DOHH2 (cell line): ENCODE measurements around the gene CPT1B.
A peak's percentile ranks its signal among the peaks of the same experiment; 100 is the strongest.

Source experiments
- H3F3A ChIP-seq: fragments of 200-600 bp; sonication (generic), shearing (Covaris generic); 2 replicates; pipeline ENCODE4 v1.6.0; 2016; ENCODE audit warnings: antibody characterized with exemption, mild to moderate bottlenecking; ENCODE audit not compliant: control insufficient read depth, insufficient read depth
- H3K27ac ChIP-seq: fragments of 200-600 bp; sonication (generic); 2 replicates; pipeline ENCODE4 v1.5.1; 2014; ENCODE audit warnings: low read depth, mild to moderate bottlenecking, low read length, moderate library complexity
- H3K27me3 ChIP-seq: fragments of 200-600 bp; sonication (generic); 2 replicates; pipeline ENCODE4 v1.6.1; 2014; ENCODE audit warnings: mild to moderate bottlenecking, low read length, mixed read lengths; ENCODE audit not compliant: control insufficient read depth
- H3K36me3 ChIP-seq: fragments of 200-600 bp; sonication (generic); 2 replicates; pipeline ENCODE4 v1.6.1; 2014; ENCODE audit warnings: mild to moderate bottlenecking, low read length, moderate library complexity, mixed read lengths; ENCODE audit not compliant: control insufficient read depth
- H3K4me1 ChIP-seq: fragments of 200-600 bp; sonication (generic); 2 replicates; pipeline ENCODE4 v1.6.1; 2014; ENCODE audit warnings: mild to moderate bottlenecking, low read length, mixed read lengths; ENCODE audit not compliant: control insufficient read depth
- H3K4me2 ChIP-seq: fragments of 200-600 bp; sonication (generic); 2 replicates; pipeline ENCODE4 v1.6.0; 2014; ENCODE audit warnings: mild to moderate bottlenecking, low read length, moderate library complexity
- H3K4me3 ChIP-seq: fragments of 200-600 bp; sonication (generic); 2 replicates; pipeline ENCODE4 v1.5.1; 2014; ENCODE audit warnings: mild to moderate bottlenecking, low read length, mixed read lengths
- H3K79me2 ChIP-seq: fragments of 200-600 bp; sonication (generic); 2 replicates; pipeline ENCODE4 v1.6.1; 2014; ENCODE audit warnings: mild to moderate bottlenecking, low read length, mixed read lengths; ENCODE audit not compliant: control insufficient read depth
- H3K9me2 ChIP-seq: fragments of 200-600 bp; sonication (generic); replicated peaks from 2 replicates; pipeline ENCODE4 v1.6.1; 2014; ENCODE audit warnings: mild to moderate bottlenecking, low read length, mixed read lengths; ENCODE audit not compliant: control insufficient read depth
- H3K9me3 ChIP-seq: fragments of 200-600 bp; sonication (generic); 2 replicates; pipeline ENCODE4 v1.6.1; 2014; ENCODE audit warnings: antibody characterized with exemption, low read length, mixed read lengths; ENCODE audit not compliant: control insufficient read depth, insufficient read depth
- H4K20me1 ChIP-seq: fragments of 200-600 bp; sonication (generic); 2 replicates; pipeline ENCODE4 v1.6.0; 2014; ENCODE audit warnings: low read depth, mild to moderate bottlenecking, antibody characterized with exemption, low read length, moderate library complexity; ENCODE audit not compliant: control insufficient read depth, insufficient read depth
- EZH2phosphoT487 ChIP-seq: fragments of 200-600 bp; sonication (generic); IDR thresholded peaks from 2 replicates; pipeline ENCODE4 v1.6.1; 2017; ENCODE audit warnings: borderline replicate concordance, mild to moderate bottlenecking, antibody characterized with exemption, low read length, moderate library complexity, mixed read lengths
- TF ChIP-seq, protein P1 (sequence below): fragments of 200-600 bp; sonication (generic); IDR thresholded peaks from one replicate; pipeline ENCODE4 v1.5.1; 2014; ENCODE audit warnings: antibody characterized with exemption, mild to moderate bottlenecking, low read depth, low read length; ENCODE audit not compliant: poor library complexity, severe bottlenecking

Gene CPT1B

DNA sequence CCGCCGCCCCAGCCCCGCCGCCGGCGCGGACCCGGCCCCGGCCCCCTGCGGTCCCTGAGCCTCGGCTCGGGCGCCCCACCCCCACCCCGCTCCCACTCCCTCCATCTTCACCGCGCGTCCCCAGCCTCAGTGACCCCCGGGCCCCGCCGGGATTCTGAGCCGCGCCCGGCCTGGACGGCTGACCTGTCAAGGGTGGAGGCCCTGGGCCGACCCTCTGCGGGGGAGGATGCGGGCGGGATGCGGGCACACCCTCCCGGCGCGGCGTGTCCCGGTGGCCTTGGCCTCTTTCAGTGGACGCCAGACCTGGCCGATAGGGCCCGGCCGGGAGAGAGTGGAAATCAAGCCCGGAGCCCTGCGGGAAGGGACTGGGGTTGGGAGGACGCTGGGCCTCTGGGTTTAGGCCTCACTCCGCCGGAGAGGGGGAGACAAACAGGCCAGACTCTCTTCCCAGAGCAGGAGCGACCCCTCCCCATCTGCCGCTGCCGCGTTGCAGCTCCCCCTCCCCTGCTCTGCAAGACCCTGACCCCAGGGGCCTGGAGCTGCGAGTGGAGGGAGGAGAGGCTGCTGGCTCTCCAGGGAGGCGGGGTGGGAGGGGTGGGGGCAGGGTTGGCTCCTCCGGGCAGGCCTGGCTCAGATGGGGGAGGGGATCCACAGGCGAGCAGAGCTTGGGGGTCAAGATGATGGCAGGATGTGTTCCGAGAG lies 22.9 kb upstream of the CPT1B start:
- Histone ChIP-seq H3K9me3 (no peaks in the 10 kb centered on the region), H3F3A (0 out of 2 replicates have a peak, but pooled peaks cover 6% of the 10 kb centered on the region), H3K79me2 (no peaks in the 10 kb centered on the region), H3K4me2 (peak overlapping the region; percentile 17; the same call in 1 of the 2 replicates), H3K27me3 (peaks cover 27% of the 10 kb centered on the region), H3K36me3 (no peaks in the 10 kb centered on the region), H4K20me1 (no peaks in the 10 kb centered on the region), H3K4me1 (peaks cover 7% of the 10 kb centered on the region), H3K4me3 (no peak overlapping the region), H3K9me2 (no peaks in the 10 kb centered on the region), H3K27ac (no peak overlapping the region)
- TF ChIP-seq EZH2phosphoT487, result no peak
- TF ChIP-seq, protein P1, sequence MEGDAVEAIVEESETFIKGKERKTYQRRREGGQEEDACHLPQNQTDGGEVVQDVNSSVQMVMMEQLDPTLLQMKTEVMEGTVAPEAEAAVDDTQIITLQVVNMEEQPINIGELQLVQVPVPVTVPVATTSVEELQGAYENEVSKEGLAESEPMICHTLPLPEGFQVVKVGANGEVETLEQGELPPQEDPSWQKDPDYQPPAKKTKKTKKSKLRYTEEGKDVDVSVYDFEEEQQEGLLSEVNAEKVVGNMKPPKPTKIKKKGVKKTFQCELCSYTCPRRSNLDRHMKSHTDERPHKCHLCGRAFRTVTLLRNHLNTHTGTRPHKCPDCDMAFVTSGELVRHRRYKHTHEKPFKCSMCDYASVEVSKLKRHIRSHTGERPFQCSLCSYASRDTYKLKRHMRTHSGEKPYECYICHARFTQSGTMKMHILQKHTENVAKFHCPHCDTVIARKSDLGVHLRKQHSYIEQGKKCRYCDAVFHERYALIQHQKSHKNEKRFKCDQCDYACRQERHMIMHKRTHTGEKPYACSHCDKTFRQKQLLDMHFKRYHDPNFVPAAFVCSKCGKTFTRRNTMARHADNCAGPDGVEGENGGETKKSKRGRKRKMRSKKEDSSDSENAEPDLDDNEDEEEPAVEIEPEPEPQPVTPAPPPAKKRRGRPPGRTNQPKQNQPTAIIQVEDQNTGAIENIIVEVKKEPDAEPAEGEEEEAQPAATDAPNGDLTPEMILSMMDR, result no peak

DNA sequence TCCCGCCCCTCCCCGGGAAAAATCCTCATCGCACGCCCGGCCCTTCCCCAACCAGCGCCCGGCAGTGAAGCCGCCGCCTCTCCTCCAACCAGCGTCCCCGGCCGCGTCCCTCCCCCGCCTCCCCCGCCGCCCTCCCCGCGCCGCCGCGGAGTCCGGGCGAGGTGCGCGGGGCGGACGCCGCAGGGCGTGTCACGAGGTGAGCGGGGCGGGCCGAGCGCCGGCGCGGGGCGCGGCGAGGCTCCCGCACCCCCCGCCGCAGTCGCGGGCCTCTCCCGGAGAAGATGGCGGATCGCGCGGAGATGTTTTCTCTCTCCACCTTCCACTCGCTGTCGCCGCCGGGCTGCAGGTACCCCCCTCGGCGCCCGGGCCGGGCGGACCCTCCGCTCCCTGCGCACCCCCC lies 22.3 kb upstream of the CPT1B start, which contains the start of gene MAPK8IP2:
MAPK8IP2 (plus strand) TSS at position 256 of the 400 bp plus-strand sequence; CDS start at position 282, 26 bp downstream.
- peak within 1 kb of the TSS; percentile 17; the same call in 1 of the 2 replicates for H3K4me2 ChIP-seq
- H3K9me3 ChIP-seq, result no peaks in the 10 kb centered on the region
- H3K36me3 ChIP-seq, result no peaks in the 10 kb centered on the region
- H4K20me1 ChIP-seq, result no peaks in the 10 kb centered on the region
- no peak for TF ChIP-seq EZH2phosphoT487
- TF ChIP-seq, protein P1, result no peak
- peaks cover 27% of the 10 kb centered on the region for H3K27me3 ChIP-seq
- H3F3A ChIP-seq, result 0 out of 2 replicates have a peak, but pooled peaks cover 6% of the 10 kb centered on the region
- H3K9me2 ChIP-seq, result no peaks in the 10 kb centered on the region
- no peaks in the 10 kb centered on the region for H3K79me2 ChIP-seq
- H3K4me3 ChIP-seq, result no peak within 1 kb of the TSS; the same call in 1 of the 2 replicates
- H3K4me1 ChIP-seq, result peaks cover 3% of the 10 kb centered on the region
- H3K27ac ChIP-seq, result no peak within 1 kb of the TSS

DNA sequence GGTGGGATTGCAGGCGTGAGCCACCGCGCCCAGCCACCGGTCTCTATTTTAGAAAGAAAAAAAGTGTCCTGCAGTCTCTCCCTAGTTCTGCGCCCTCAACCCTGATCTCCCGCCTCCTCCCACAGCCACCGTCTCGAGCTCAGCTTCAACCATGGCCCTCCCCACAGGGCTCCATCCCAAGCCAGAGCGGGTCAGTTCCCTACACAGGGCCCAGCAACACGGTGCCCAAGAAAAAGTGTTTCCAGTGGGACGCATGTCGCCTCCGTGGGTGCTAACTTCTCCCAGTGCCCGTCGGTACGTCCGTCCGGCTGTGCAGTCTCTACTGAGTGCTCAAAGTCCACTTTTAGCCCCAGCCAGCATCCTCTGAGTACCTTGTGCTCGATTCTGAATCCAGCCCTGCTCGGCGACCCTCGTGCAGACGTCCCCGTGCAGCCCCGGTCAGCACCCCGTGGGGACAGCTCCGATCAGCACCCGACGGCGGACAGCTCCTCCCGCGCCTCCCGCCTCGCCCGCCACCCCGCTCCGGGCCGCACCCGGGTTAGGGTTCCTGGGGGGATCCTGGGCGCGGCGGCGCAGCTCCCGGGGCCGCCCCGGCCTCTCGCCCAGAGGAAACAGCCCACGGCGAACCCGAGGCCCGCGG lies 21.7 kb upstream of the CPT1B start:
- peak overlapping the region; percentile 16; the same call in 1 of the 2 replicates for H3K4me2 ChIP-seq
- H3K36me3 ChIP-seq, result no peaks in the 10 kb centered on the region
- 0 out of 2 replicates have a peak, but pooled peaks cover 6% of the 10 kb centered on the region for H3F3A ChIP-seq
- H3K9me3 ChIP-seq, result no peaks in the 10 kb centered on the region
- peaks cover 27% of the 10 kb centered on the region for H3K27me3 ChIP-seq
- no peak for TF ChIP-seq EZH2phosphoT487
- TF ChIP-seq, protein P1, result no peak
- no peak overlapping the region for H3K27ac ChIP-seq
- H4K20me1 ChIP-seq, result no peaks in the 10 kb centered on the region
- no peak overlapping the region; the same call in 1 of the 2 replicates for H3K4me3 ChIP-seq
- no peaks in the 10 kb centered on the region for H3K4me1 ChIP-seq
- H3K9me2 ChIP-seq, result no peaks in the 10 kb centered on the region
- no peaks in the 10 kb centered on the region for H3K79me2 ChIP-seq
